ENCODE results near the gene ACOT9. TPM values are rescaled to one million over a fixed set of nuclear protein-coding genes. Genes with fewer than 3 reads are reported as not detected.

The ACOT9 gene
- total RNA-seq, 1 donor from 2014 or later: 52.7 TPM

DNA sequence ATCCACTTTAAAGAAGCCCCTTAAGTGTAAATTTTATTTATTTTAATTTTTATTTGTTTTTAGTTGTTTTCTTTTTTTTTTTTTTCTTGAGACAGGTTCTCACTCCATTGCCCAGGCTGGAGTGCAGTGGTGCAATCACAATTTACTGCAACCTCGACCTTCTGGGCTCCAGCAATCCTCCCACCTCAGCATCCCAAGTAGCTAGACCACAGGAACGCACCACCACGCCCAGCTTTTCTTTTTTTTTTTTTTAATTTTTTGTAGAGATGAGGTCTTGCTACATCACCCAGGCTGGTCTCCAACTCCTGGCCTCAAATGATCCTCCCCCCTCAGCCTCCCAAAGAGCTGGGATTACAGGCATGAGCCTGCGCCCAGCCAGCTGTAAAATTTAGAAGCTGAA lies 45.9 kb upstream of the ACOT9 start:
- Histone ChIP-seq H2AFZ (replicated peaks) (no peak overlapping the region), H3K4me2 (no peak overlapping the region), H3K9me3 (ENCODE audit: low read depth) (no peaks in the 10 kb centered on the region), H3F3A (ENCODE audit: low read depth) (peaks cover 11% of the 10 kb centered on the region), H3K79me2 (ENCODE audit: low read depth) (no peaks in the 10 kb centered on the region), H3K4me1 (peaks cover 17% of the 10 kb centered on the region), H3K36me3 (no peaks in the 10 kb centered on the region), H3K27me3 (no peaks in the 10 kb centered on the region), H3K27ac (no peak overlapping the region), H3K9ac (no peak overlapping the region), H3K4me3 (no peak overlapping the region), H4K20me1 (ENCODE audit: low read depth) (no peaks in the 10 kb centered on the region)
- H3K4me1 Mint-ChIP-seq: peaks cover 45% of the 10 kb centered on the region
- no peak overlapping the region for H3K4me3 Mint-ChIP-seq
- TF ChIP-seq EZH2 (IDR thresholded peaks at IDR 0.05) (no peak), EZH2phosphoT487 (IDR thresholded peaks at IDR 0.05) (no peak)
- TF ChIP-seq, protein P1, sequence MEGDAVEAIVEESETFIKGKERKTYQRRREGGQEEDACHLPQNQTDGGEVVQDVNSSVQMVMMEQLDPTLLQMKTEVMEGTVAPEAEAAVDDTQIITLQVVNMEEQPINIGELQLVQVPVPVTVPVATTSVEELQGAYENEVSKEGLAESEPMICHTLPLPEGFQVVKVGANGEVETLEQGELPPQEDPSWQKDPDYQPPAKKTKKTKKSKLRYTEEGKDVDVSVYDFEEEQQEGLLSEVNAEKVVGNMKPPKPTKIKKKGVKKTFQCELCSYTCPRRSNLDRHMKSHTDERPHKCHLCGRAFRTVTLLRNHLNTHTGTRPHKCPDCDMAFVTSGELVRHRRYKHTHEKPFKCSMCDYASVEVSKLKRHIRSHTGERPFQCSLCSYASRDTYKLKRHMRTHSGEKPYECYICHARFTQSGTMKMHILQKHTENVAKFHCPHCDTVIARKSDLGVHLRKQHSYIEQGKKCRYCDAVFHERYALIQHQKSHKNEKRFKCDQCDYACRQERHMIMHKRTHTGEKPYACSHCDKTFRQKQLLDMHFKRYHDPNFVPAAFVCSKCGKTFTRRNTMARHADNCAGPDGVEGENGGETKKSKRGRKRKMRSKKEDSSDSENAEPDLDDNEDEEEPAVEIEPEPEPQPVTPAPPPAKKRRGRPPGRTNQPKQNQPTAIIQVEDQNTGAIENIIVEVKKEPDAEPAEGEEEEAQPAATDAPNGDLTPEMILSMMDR (IDR thresholded peaks at IDR 0.05): no peak
- H3K36me3 Mint-ChIP-seq: peaks cover 19% of the 10 kb centered on the region
- no peaks in the 10 kb centered on the region for H3K9me3 Mint-ChIP-seq
- DNase-seq (ENCODE audit: low spot score): no peak
- peaks cover 2% of the 10 kb centered on the region for H3K27me3 Mint-ChIP-seq (ENCODE audit: insufficient read depth, low read depth)
- no peak overlapping the region for H3K27ac Mint-ChIP-seq

DNA sequence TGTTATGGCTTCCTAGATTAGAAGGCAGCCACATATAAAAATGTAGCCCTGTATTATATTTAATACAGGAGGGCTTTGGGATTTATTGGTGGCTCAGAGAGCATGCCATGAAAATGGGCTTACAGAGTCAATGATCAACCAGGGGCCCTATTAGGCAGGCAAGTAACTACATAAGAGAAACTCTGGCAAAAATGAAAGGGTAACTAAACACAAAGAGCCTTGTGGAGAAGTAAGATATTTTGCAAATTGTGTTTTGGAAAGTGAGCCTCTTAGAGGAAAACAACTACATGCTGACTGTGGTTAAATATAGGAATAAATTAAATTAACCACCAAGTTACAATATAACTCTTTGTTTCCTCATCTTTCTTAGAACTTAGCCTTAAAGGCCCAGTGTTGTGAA lies 45.4 kb upstream of the ACOT9 start:
- Histone ChIP-seq H3K27ac (no peak overlapping the region), H3K4me3 (no peak overlapping the region), H3K9ac (no peak overlapping the region), H3K27me3 (no peaks in the 10 kb centered on the region), H2AFZ (replicated peaks) (no peak overlapping the region), H3K4me1 (peaks cover 21% of the 10 kb centered on the region), H3K9me3 (ENCODE audit: low read depth) (no peaks in the 10 kb centered on the region), H3K79me2 (ENCODE audit: low read depth) (no peaks in the 10 kb centered on the region), H3K4me2 (no peak overlapping the region), H3F3A (ENCODE audit: low read depth) (peaks cover 11% of the 10 kb centered on the region), H4K20me1 (ENCODE audit: low read depth) (no peaks in the 10 kb centered on the region), H3K36me3 (no peaks in the 10 kb centered on the region)
- H3K9me3 Mint-ChIP-seq: no peaks in the 10 kb centered on the region
- H3K27me3 Mint-ChIP-seq (ENCODE audit: insufficient read depth, low read depth): peaks cover 2% of the 10 kb centered on the region
- H3K36me3 Mint-ChIP-seq: peaks cover 19% of the 10 kb centered on the region
- no peak overlapping the region for H3K27ac Mint-ChIP-seq
- H3K4me3 Mint-ChIP-seq: no peak overlapping the region
- TF ChIP-seq, protein P1 (IDR thresholded peaks at IDR 0.05): no peak
- TF ChIP-seq EZH2 (IDR thresholded peaks at IDR 0.05) (no peak), EZH2phosphoT487 (IDR thresholded peaks at IDR 0.05) (no peak)
- no peak for DNase-seq (ENCODE audit: low spot score)
- H3K4me1 Mint-ChIP-seq: peaks cover 47% of the 10 kb centered on the region

DNA sequence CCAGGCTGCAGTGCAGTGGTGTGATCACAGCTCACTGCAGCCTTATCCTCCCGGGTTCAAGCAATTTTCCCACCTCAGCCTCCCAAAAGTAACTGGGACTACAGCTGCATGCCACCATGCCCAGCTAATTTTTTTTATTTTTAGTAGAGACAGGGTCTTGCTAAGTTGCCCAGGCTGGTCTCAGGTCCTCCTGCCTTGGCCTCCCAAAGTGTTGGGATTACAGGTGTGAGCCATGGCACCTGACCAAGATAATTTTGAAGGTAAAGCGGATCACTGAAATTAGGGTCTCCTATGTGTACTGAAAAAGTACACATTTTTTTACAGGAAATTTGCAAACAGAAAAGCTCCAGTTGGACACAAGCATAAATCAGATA lies 44.7 kb upstream of the ACOT9 start:
- H3K9ac ChIP-seq: no peak overlapping the region
- peaks cover 3% of the 10 kb centered on the region for H3F3A ChIP-seq (ENCODE audit: low read depth)
- H3K36me3 ChIP-seq: no peaks in the 10 kb centered on the region
- H3K9me3 ChIP-seq (ENCODE audit: low read depth): no peaks in the 10 kb centered on the region
- Mint-ChIP-seq H3K27ac (no peak overlapping the region), H3K4me1 (peaks cover 41% of the 10 kb centered on the region), H3K36me3 (peaks cover 19% of the 10 kb centered on the region), H3K4me3 (no peak overlapping the region), H3K9me3 (no peaks in the 10 kb centered on the region), H3K27me3 (ENCODE audit: insufficient read depth, low read depth) (peaks cover 2% of the 10 kb centered on the region)
- peaks cover 13% of the 10 kb centered on the region for H3K4me1 ChIP-seq
- no peaks in the 10 kb centered on the region for H4K20me1 ChIP-seq (ENCODE audit: low read depth)
- H3K4me2 ChIP-seq: no peak overlapping the region
- H2AFZ ChIP-seq (replicated peaks): no peak overlapping the region
- H3K27me3 ChIP-seq: no peaks in the 10 kb centered on the region
- TF ChIP-seq EZH2 (IDR thresholded peaks at IDR 0.05) (no peak), EZH2phosphoT487 (IDR thresholded peaks at IDR 0.05) (no peak)
- TF ChIP-seq, protein P1 (IDR thresholded peaks at IDR 0.05): no peak
- no peak for DNase-seq (ENCODE audit: low spot score)
- H3K4me3 ChIP-seq: no peak overlapping the region
- H3K79me2 ChIP-seq (ENCODE audit: low read depth): no peaks in the 10 kb centered on the region
- no peak overlapping the region for H3K27ac ChIP-seq
